Measurements from ENCODE around the gene POLR3B.
A peak's percentile ranks its signal among the peaks of the same experiment; 100 is the strongest.
"Not testable (repeated sequence)": the region's sequence is repeated elsewhere in the genome, so short reads cannot be mapped to it uniquely, and the experiment has no call there.

Gene POLR3B

DNA sequence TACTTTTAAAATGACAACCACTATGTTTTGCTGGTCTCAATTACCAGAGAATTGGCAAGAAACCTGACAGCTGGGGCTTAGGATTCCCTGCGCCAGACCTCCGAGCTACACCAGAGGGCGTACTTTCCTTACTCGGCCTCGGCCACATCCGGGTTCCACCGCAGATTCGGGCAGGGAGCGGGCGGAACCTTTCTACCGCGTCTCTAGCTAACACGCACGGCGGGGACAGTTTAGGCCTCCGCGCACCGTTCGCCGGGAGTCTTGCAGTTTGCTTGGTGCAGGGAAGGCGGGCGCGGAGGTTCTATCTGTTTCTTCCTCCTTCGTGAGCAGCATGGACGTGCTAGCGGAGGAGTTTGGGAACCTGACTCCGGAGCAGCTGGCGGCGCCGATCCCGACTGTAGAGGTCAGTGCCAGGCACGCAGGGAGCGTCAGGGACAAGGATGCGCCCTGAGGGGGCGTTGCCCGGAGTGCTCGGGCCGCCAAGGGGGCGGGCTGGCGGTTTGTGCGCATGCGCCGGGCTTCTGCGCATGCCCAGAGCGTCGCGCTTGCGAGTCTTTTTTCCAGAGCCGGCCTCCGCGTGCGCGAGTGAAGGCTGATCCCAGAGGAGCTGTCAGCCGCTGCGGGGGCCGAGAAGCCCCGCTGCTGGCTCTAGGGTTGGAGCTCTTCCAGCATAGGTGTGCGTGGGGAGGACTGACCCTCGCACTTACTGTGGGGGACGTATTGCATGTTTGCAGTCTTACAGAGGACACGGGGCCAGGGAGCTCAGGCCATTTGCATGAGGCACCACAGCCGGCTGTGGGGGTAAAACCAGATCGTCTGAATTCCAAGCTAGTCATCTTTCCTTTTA lies at the start of gene POLR3B:
TSS of gene POLR3B (plus strand) at position 200 of the 847 bp plus-strand sequence. CDS start at position 332, 132 bp downstream.
- peak within 1 kb of the TSS; percentile 94 for H3K4me3 ChIP-seq (ENCODE audit: low read length)
- TF ChIP-seq ZNF274 (IDR thresholded peaks at IDR 0.05; ENCODE audit: low read depth, low read length), result no peak

DNA sequence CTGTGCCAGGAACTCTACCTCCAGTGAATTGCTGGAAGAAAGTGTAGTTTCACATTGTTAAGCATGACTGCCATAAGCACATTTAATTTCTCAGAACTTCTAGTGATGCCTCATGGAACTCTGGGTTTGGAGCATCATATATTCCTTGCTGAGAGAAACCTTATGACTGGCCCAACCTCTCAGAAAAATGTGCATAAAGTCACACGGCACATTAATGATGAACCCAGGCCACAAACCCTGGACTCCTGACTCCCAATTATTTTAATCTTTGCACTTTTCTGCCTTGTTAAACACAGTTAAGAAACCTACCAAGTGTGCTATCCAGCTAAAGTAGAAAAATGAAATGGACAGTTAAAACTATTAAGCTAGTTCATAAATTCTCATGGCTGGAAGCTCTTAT lies 49.4 kb upstream of the POLR3B start:
- no peak for TF ChIP-seq ZNF274 (IDR thresholded peaks at IDR 0.05; ENCODE audit: low read depth, low read length)

DNA sequence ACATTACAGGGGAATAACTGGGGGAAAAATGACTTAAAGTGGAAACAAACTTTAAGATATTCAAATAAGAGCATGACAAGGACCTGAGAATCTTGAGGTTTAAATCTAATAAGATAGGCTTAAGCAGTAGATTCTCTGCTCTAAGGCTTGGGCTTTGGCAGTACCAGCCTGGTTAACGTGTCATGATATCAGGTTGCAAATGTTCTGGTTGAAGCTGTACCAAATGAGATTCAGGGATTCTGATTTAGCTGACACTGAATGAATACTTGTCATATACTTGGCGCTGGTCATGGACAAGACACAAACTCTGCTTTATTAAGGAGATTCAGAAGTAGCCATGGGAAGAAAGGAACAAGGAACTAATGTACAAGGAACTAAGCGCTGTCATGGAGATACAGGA lies 48.9 kb upstream of the POLR3B start:
- TF ChIP-seq ZNF274 (IDR thresholded peaks at IDR 0.05; ENCODE audit: low read depth, low read length), result no peak
- no peak overlapping the region for H3K4me3 ChIP-seq (ENCODE audit: low read length)

More for the DNA sequence above, 49.4 kb upstream of the POLR3B start:
- H3K4me3 ChIP-seq (ENCODE audit: low read length), result no peak overlapping the region

DNA sequence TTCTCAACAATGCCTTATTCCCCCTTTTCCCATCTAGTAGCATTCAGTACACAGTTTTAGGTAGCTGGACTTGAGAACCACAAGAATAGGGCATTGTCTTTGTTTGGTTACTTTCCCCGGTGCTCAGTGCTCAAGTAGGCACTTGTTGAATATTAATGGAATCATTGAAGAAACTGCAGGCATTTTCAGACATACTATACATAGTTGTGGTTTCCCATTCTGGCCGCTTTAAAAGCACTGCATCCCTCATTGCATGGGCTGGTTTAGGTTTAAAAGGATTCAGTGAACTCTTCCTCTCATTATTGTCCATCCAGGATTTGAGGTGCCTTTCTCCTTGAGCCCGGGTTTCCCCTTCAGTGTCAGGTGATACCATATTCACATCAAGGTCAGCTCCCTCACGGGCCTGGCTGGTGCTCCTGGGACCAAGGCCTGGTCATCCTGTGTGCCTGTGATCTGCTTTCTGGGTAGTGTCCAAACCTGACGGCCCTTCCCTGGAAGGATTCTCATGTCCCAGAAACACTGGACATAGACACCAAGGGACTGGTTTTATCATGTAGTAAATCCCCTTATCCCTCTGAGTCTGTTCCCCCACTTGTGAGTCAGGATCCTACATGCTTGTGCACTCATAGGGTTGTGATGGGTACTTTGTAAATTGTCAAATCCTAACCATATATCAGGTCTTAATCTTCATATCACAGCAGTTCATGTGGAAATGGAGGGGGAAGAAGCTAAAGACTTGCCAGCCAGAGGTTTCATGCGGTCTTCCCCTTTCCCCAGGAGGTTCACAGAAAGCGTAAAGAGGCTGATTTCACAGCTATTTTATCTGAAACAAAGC lies 47.7 kb upstream of the POLR3B start:
- H3K4me3 ChIP-seq (ENCODE audit: low read length), result no peak overlapping the region
- TF ChIP-seq ZNF274 (IDR thresholded peaks at IDR 0.05; ENCODE audit: low read depth, low read length), result no peak

DNA sequence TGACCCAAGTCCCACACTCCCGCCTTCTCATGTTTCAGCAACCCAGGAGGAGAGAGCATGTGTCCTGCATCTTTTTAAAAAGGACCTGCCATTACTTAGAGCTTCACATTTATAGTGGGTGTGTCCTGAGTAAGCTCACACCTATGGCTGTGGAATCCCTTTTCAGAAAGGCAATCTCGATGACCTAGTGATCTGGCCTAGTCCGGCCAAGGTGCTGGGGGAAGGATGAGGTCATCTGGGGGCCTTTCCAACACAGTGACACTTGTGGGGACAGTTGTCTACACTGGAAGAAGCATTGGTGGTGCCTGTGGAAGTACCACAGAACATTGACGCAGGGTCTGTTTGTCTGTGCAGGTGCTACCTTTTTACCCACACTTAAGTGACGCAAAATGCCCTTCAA lies 46.9 kb upstream of the POLR3B start:
- no peak for TF ChIP-seq ZNF274 (IDR thresholded peaks at IDR 0.05; ENCODE audit: low read depth, low read length)
- no peak overlapping the region for H3K4me3 ChIP-seq (ENCODE audit: low read length)

DNA sequence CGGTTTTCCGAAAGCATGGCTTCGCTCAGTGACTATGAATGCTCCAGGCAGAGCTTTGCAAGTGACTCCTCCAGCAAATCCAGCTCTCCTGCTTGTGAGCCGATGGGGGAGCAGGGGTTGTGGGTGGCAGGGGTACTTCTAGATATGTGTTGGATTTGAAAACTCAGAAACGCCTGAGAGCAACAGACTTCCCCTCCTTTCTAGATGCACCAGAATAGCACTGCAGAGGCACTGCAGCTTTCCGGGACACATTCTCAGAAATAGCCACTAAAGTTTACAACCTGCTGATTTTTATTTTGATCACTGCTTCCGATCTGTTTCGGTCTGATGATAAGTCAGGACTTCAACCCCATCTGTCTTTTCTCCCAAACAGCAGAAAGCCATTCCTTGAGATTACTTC lies 46.4 kb upstream of the POLR3B start:
- H3K4me3 ChIP-seq (ENCODE audit: low read length), result no peak overlapping the region
- no peak for TF ChIP-seq ZNF274 (IDR thresholded peaks at IDR 0.05; ENCODE audit: low read depth, low read length)

DNA sequence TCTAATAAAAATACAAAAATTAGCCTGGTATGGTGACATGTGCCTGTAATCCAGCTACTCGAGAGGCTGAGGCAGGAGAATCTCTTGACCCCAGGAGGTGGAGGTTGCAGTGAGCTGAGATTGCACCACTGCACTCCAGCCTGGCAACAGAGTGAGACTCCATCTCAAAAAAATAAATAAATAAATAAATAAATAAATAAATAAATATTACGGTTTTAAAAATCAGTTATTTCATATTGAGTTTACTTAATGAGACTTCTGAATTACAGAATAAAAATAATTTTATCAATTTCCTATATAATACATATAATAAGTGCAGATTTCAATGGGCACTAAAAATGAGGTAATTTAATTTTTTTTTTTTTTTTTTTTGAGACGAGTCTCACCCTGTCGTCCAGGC lies 44.1 kb upstream of the POLR3B start:
- not testable (repeated sequence) for H3K4me3 ChIP-seq (ENCODE audit: low read length)

DNA sequence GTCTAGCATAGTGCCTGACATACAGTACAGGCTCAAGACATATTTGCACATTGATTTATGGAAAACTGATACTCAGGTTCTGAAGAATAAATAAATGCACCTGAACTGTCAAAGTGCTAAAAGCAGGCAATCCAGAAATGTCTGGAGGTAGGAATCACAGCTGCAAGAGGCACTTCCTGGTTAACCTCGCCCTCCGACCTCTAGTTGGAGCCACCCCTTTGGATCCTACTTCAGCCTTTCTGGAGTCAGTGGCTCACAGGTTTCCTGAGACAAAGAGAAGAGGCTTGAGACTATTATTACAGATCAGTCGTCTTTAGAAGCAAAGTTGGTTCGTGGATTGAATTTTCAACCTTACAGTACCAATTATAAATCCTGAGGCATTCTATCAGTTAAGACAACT lies 42.0 kb upstream of the POLR3B start:
- no peak overlapping the region for H3K4me3 ChIP-seq (ENCODE audit: low read length)
- no peak for TF ChIP-seq ZNF274 (IDR thresholded peaks at IDR 0.05; ENCODE audit: low read depth, low read length)

DNA sequence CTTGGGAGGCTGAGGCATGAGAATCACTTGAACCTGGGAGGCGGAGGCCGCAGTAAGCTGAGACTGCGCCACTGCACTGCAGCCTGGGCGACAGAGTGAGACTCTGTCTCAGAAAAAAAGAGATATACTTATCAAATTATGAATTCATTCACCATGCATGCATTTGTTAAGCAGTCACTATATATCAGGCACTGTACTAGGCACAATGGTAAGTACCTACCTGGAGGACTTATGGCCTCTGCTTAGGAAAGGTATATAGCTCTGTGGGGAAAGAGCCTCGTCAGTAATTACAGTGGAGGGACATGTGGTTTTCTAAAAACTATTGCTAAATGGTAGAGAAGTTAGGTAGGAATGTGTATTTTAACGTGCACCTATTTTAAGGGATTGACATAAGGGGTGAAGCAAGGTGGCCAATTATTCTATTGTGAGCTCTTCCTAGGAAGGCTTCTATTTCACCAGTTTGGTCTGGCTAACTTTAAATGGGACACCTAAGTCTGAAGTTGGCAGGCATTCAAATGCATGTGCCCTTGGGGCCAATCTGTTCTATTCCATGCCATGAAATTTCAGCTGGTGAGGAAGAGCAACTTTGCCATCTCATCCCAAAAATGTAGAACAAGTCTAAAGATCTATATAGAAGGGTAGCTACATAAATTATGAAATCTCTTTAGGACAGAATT lies 40.0 kb upstream of the POLR3B start:
- H3K4me3 ChIP-seq (ENCODE audit: low read length), result no peak overlapping the region
- TF ChIP-seq ZNF274 (IDR thresholded peaks at IDR 0.05; ENCODE audit: low read depth, low read length), result no peak

DNA sequence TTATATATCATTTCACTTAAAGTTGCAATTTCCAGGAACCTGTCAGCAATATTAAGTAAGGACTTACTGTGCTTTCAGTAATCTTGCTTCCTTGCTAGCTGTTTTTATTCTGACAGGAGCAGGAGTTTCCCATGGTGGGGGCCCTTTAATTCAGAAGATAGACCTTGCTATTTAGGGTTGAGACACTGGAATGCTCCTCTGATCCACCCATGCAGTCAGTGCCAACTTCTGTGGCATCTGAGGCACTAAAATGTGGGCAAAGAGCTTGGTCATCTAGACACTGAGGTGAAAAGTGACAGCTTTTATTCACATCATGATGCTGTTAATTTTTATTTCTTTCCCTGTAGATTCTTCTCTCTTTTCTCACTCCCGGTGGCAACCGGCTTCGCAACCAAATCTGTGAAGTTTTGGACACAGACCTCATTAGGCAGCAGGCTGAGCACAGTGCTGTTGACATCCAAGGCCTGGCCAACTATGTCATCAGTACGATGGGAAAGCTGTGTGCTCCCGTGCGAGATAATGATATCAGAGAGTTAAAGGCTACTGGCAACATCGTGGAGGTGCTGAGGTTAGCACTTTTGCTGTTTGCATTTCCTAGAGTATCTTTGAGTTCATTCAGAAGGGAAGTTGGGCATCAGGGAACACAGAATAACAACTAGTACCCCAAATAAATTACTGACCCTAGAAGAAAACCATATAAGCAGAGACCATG lies 36.3 kb upstream of the POLR3B start:
- TF ChIP-seq ZNF274 (IDR thresholded peaks at IDR 0.05; ENCODE audit: low read depth, low read length), result no peak

DNA sequence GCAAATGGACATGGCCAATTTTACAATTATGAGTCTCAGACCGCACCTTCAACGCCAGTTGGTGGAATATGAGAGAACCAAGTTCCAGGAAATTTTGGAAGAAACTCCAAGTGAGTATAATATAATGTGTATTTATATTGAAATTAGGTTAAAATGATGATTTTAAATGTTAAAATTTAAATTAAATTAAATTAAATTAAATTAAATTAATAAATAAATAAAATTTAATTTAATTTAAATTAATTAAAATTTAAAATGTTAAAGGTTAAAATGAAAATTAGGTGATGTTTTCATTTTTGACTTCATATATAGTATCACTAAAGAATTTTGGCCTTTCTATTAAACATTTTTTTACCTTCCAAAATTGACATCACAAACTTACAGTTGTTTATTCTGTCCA lies 34.0 kb upstream of the POLR3B start:
- no peak overlapping the region for H3K4me3 ChIP-seq (ENCODE audit: low read length)
- TF ChIP-seq ZNF274 (IDR thresholded peaks at IDR 0.05; ENCODE audit: low read depth, low read length), result no peak

More for the DNA sequence above, 36.3 kb upstream of the POLR3B start:
- H3K4me3 ChIP-seq (ENCODE audit: low read length), result no peak overlapping the region

DNA sequence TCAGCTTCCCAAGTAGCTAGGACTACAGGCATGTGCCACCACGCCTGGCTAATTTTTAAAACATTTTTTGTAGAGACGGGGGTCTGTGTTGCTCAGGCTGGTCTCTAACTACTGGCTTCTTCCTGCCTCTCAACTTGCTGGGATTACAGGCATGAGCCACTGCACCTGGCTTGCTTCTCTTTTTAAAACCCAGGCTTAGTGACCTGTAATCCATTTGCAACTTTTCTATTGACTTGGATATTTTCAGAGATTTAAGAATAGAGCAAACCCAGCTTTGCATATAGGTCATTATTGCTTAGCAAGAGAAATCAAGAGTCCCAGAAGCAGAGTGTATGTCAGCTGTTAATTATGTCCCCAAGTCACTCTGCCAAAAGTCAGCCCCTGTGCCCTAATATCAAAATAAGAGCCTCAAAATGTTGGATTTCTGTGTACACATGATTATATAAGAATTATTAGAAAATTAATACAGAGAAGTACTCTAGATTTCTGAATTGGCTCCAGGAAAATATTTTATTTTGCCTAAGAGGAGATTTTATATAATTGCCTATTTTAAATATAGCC lies 30.2 kb upstream of the POLR3B start:
- no peak overlapping the region for H3K4me3 ChIP-seq (ENCODE audit: low read length)
- no peak for TF ChIP-seq ZNF274 (IDR thresholded peaks at IDR 0.05; ENCODE audit: low read depth, low read length)

DNA sequence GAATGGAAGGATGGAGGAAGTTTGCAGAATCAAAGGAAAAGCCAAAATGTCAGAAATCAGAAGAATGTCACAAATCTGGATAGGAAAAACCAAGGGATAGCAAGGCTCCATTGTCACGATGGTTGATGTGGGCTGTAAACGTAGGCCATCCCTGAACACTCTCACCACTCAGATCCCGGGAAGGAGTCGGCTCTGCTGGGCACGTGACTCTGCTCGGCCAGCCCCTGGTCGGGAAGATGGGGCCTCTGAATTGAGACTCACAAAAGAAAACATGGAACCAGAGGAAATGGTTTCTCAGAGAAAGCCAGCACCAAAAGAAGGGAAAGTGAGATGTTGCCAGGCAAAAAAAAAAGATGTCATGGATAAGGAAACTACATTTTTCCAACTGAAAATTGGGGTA lies 28.8 kb upstream of the POLR3B start:
- no peak overlapping the region for H3K4me3 ChIP-seq (ENCODE audit: low read length)
- no peak for TF ChIP-seq ZNF274 (IDR thresholded peaks at IDR 0.05; ENCODE audit: low read depth, low read length)
